GM19397 (cell line): ENCODE results near the gene EFCAB14.
"Not testable (repeated sequence)": the region's sequence is repeated elsewhere in the genome, so short reads cannot be mapped to it uniquely, and the experiment has no call there.

ENCODE experiments used
- ATAC-seq: cut with Tn5 transposase; IDR thresholded peaks from one replicate; pipeline ENCODE4 v1.9.1; 2021; ENCODE audit warnings: mild to moderate bottlenecking, moderate library complexity; ENCODE audit not compliant: unreplicated experiment

The EFCAB14 gene

GRCh38 chr1:46723901-46724300 lies 5.0 kb upstream of the EFCAB14 start:
- no peak for ATAC-seq

GRCh38 chr1:46721686-46722205 lies 2.8 kb upstream of the EFCAB14 start:
- ATAC-seq, result no peak

GRCh38 chr1:46721204-46721603 lies 2.3 kb upstream of the EFCAB14 start:
- no peak for ATAC-seq

DNA sequence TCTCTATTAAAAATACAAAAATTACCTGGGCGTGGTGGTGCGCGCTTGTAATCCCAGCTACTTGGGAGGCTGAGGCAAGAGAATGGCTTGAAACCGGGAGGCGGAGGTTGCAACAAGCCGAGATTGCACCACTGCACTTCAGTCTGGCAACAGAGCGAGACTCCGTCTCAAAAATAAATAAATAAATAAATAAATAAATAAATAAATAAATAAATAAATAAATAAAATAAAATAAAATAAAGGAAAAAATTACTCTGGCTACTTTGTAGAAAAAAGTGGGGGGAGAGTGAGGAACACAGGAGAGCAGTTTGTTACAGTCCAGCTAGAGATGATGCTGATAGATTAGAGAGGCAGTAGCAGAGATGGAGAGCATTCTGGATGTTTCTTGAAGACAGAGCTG lies 1.4 kb upstream of the EFCAB14 start:
- ATAC-seq, result not testable (repeated sequence)

- ATAC-seq, result no peak
Measured at GRCh38 chr1:46719689-46720088, 775 bp upstream of the EFCAB14 start.

GRCh38 chr1:46718340-46718726 lies 581 bp downstream of the EFCAB14 start:
- ATAC-seq, result no peak

DNA sequence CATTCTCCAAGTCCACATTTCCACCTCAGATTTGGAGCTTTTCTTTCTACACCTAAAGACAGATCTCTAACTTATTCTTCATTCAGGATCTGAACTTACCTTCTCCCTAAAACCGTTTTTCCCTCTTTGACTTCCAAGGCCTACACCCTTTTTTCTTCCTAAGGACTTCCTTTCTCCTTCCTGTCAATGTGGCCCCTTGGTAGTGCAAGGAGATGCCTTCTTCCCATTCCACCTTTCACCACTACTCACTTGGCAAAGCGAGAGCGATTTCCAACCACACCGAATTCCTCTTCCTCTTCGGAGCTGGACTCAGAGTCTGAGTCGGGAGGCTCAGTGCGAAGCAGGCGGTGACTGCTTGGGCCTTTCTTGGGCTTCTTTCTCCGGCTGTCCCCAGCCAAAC lies 1.3 kb downstream of the EFCAB14 start:
- ATAC-seq, result no peak

- no peak for ATAC-seq
Measured at GRCh38 chr1:46714976-46715375, 3.9 kb downstream of the EFCAB14 start.

GRCh38 chr1:46708121-46708520 lies 10.8 kb downstream of the EFCAB14 start:
- no peak for ATAC-seq

- ATAC-seq, result no peak
Measured at GRCh38 chr1:46705408-46705807, 13.5 kb downstream of the EFCAB14 start.

DNA sequence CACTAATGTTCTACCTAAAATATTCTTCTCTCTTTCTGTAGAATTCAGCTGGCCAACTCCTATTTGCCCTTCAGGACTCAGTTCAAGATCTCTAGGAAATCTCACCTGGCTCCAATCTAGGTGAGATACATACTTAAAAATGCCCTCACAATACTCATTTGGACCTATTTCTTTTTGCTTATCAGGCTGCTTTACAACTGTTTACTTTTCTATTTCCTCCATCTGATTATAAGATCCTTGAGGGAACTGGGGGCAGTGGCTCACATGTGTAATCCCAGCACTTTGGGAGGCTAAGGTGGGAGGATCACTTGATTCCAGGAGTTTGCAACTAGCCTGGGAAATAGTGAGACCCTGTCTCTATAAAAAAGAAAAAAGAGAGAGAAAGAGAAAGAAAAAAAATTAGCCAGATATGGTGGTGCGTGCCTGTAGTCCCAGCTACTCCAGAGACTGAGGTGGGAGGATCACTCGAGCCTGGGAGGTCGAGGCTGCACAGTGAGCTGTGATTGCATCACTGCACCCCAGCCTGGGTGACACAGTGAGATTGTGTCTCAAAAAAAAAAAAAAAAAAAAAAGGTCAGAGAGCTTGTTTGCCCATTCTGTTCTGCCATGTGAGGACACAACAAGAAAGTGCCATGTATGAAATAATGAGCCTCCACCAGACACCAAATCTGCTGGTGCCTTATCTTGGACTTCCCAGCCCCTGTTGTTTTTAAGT lies 14.8 kb downstream of the EFCAB14 start:
- ATAC-seq, result no peak

GRCh38 chr1:46699666-46700065 lies 19.2 kb downstream of the EFCAB14 start:
- no peak for ATAC-seq

DNA sequence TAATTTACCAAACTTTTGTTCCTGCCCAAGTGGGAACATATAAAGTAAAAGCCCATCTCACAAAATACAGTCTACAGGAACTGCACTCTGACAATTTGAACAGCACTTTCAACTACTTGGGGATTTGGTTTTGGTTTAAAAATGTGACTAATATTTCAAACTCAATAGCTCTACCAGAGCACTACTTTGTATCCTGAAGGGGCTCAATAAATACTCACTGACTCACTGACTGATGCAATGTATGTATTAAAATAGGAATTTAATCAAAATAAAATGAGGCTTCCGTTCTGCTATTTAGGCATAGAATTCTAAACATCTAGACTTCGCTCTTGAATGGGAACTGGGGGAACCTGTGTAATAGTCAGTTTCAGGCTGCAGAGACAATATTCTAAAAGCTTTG lies 21.9 kb downstream of the EFCAB14 start:
- ATAC-seq, result no peak

- not testable (repeated sequence) for ATAC-seq
Measured at GRCh38 chr1:46694676-46695075, 24.2 kb downstream of the EFCAB14 start.

DNA sequence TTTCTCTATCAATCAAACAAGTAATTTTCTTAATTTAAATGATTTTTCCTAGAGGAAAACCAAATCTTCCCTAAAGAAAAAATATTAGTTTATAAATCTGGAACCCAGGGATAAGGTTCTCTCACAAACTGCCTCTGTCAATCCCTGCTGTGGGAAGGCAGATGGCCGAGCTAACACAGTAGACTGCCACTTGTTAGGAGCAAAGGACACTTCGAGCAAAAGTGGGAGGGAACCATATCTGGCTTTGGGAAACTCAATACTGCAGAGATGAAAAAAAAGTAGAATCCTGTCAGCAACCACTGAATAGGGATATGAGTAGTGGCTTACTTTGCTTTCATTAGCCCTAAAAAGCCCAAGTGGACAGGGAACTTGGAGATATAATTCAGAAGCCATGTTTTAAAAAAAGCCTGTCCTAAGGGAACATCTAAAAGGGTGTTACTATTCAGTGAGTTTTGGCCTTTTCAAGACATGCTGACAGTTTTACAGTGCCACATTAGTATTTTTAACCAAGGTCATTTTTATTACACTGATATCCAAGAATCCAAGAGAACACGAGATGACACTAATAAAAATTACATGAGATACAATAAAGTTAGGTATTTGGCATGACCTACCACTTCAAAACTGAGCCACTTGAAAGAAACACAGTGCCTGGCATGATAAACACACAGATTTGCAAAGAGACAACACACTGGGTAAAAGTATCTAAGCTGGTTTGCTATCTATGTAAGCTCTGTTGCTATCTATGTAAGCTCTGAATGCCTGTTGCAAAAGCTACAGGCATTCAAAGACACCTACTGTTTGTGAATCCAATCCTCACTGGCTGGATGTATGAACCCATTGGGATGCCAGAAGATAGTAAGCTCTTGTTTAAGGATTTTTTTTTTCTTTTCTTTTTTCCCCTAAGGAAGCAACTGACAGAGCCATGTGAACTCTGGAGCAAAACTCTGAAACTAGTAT lies 25.8 kb downstream of the EFCAB14 start:
- ATAC-seq, result no peak

DNA sequence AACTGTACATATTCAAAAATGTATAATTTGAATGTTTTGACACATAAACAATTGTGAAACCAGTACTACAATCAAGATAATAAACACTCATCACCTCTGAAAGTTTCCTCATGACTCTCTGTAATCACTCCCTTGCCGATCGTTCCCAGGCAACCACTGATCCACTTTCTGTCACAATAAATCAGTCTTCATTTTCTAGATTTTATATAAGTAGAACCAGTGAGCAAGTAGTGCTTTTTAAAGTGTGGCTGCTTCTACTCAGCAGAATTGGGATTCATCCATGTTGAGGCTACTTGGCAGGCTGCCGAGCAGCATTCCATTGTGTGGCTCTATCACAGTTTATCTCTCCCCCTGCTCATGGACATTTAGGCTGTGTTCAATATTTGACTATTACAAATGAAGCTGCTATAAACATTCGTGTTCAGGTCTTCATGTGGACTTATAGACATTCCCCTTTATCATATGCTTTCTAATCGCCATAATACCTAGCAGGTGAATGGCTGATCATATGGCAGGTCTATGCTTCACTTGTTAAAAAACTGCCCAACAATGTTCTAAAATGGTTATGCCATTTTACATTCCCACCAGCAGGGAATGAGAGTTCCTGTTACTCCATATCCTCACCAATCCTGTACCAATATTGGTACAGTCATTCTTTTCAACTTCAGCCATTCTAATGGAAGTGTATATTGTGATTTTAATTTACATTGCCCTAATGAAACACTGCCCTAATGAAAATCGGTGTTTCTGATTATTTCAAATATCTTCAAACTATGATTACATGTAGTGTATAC lies 26.7 kb downstream of the EFCAB14 start:
- no peak for ATAC-seq

DNA sequence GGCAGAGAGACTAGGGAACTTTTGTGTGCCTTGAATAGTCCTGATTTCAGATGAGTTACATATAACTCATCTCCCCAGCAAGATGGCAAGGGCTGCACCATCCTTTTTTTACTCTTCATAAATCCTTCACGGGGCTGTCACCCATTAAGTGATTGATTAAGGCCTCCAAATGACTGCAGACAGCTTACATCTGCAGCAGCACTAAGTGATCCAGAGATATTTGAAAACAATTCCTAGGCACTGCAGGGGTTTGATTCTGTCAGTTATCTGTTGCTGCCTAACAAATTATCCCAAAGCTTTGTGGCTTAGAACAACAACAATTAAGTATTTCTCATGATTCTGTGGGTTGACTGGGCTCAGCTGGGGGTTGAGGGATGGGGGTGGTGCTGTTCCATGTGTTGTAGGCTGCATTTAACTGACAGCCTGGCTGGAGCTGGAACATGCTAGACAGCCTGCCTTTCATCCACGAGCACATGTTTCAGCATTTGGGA lies 27.9 kb downstream of the EFCAB14 start:
- ATAC-seq, result no peak

- ATAC-seq, result no peak
Measured at GRCh38 chr1:46689897-46690296, 29.0 kb downstream of the EFCAB14 start.

DNA sequence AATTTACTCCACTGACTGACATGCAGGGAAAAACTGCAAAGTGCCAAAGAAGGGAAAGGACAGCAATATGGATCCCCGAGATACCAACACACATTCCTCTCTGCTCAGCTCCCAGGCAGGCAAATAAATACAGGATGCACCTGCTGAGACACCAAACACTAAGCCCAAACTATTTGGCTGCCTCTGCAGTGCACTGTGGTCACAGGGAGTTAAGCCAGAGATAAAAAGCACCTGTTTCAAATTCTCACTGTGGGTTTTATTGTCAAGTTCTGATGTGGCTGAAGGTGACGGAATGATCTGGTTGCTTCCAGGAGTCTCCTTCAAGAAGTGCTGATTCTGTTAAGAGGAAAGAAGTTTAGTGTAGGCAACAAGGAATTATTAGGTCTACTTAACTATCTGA lies 29.6 kb downstream of the EFCAB14 start:
- no peak for ATAC-seq

DNA sequence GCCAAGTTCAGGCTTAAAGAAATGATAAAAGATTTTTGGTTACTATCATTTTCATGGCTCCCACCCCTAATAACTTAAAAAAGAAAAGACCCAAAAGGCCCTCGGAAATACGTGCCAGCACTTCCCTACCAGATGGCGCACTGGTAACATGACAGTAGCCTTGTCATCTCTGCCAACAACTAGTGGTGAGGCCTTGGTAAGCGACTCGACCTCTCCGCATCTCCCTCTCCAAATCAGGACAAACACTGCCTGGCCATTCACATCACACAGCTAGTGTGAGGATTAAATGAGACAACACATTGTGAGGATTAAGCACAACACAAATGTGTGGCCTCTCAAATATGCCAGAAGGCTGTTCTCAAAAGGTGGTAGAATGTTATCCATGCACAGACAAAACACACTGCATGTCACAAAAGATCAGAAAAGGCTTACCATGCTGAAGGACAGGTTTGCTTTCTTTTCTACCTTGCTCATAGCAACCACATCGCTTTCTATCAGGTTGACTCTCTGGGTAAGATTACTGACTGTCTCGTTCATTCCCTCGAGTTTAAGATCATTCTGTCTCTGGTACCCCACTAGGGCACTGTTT lies 30.9 kb downstream of the EFCAB14 start:
- ATAC-seq, result no peak
